PC-9 (cell line): Measurements from ENCODE around the gene C10orf105.

Experiments used
- EZH2 ChIP-seq: fragments of 200-600 bp; sonication (generic); IDR thresholded peaks from 2 replicates; pipeline ENCODE4 v1.8.0; 2017; ENCODE audit warnings: antibody characterized with exemption, low read depth
- TF ChIP-seq, protein P1 (sequence below): fragments of 200-600 bp; sonication (generic); conservative IDR thresholded peaks from 2 replicates; pipeline ENCODE4 v1.6.1; 2017; ENCODE audit warnings: mixed run types, antibody characterized with exemption, mild to moderate bottlenecking, moderate library complexity

DNA sequence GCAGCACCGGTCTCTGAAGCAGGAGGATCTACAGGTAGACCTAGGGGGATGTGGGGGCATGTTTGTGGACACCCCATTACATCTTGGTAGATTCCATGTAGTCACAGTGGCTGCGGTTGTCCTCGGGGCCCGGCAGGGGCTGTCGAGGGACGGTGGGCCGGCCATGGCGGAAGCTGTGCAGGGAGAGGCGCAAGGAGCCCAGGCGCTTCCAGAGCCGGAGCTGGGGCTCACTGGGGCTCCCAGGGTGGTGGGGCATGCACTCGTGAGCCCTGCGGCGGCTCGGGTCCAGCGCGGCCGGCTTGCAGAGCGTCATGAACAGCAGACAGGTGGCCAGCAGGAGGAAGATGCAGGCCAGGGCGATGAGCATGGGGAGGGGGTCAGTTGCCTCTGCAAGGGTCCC is 3.7 kb downstream of the C10orf105 start:
- TF ChIP-seq EZH2, result no peak
- TF ChIP-seq, protein P1, sequence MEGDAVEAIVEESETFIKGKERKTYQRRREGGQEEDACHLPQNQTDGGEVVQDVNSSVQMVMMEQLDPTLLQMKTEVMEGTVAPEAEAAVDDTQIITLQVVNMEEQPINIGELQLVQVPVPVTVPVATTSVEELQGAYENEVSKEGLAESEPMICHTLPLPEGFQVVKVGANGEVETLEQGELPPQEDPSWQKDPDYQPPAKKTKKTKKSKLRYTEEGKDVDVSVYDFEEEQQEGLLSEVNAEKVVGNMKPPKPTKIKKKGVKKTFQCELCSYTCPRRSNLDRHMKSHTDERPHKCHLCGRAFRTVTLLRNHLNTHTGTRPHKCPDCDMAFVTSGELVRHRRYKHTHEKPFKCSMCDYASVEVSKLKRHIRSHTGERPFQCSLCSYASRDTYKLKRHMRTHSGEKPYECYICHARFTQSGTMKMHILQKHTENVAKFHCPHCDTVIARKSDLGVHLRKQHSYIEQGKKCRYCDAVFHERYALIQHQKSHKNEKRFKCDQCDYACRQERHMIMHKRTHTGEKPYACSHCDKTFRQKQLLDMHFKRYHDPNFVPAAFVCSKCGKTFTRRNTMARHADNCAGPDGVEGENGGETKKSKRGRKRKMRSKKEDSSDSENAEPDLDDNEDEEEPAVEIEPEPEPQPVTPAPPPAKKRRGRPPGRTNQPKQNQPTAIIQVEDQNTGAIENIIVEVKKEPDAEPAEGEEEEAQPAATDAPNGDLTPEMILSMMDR, result no peak
